Measurements from ENCODE around the gene DUS1L. TPM values are rescaled to one million over a fixed set of nuclear protein-coding genes. Genes with fewer than 3 reads are reported as not detected.
A peak's percentile ranks its signal among the peaks of the same experiment; 100 is the strongest.

DUS1L gene
- total RNA-seq, 1 donor from 2014 or later, result 72.4 TPM

DNA sequence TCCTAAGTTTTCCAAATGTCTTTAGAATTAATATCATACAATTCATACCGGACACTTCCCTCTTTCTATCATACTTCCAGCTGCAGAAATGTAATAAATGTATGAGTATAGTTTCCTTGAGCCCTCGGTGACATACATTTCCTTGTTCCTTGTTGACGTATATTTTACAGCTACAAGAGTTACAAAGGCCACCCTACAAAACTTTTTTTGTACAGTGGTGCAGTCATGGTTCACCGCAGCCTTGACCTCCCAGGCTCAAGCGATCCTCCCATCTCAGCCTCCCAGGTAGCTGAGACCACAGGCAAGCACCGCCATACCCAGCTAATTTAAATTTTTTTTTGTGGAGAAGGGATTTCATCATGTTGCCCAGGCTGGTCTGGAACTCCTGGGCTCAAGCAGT, 7.2 kb upstream of the DUS1L start:
- TF ChIP-seq POLR2AphosphoS5 (IDR thresholded peaks at IDR 0.05; ENCODE audit: insufficient read depth in 1 of 2, low read depth in 1 of 2), result no peak
- TF ChIP-seq POLR2A (IDR thresholded peaks at IDR 0.05), result no peak
- Histone ChIP-seq H3K27ac (no peak overlapping the region), H3K36me3 (no peaks in the 10 kb centered on the region), H3K27me3 (no peaks in the 10 kb centered on the region), H3K4me1 (peaks cover 8% of the 10 kb centered on the region), H3K9me3 (no peaks in the 10 kb centered on the region), H3K4me3 (no peak overlapping the region)
- intact Hi-C loops (cut with DNase I), result no loop called here
- DNase-seq (ENCODE audit: extremely low spot score in 2 of 2), result no peak

DNA sequence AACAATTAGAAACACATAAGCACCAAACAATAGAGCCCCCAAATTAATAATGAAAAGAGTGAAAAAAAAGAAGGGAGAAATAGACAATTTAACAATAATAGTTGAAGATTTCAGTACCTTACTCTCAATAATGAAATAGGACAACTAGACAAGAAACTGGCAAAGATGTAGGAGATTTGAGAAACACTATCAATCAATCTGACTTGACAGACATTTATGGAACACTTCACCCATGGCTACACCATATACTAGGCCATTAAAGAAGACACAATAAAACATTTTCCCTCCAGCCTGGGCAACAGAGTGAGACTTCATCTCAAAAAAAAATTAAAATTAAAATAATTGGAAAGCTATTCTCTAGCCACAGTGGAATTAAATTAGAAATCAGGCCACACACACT, 5.0 kb upstream of the DUS1L start:
- Histone ChIP-seq H3K4me3 (no peak overlapping the region), H3K27ac (no peak overlapping the region), H3K27me3 (no peaks in the 10 kb centered on the region), H3K9me3 (no peaks in the 10 kb centered on the region), H3K4me1 (peaks cover 12% of the 10 kb centered on the region), H3K36me3 (no peaks in the 10 kb centered on the region)
- DNase-seq (ENCODE audit: extremely low spot score in 2 of 2), result no peak
- intact Hi-C loops (cut with DNase I), result no loop called here
- TF ChIP-seq POLR2A (IDR thresholded peaks at IDR 0.05) (no peak), POLR2AphosphoS5 (IDR thresholded peaks at IDR 0.05; ENCODE audit: insufficient read depth in 1 of 2, low read depth in 1 of 2) (no peak), CTCF (IDR thresholded peaks at IDR 0.05) (no peak)

DNA sequence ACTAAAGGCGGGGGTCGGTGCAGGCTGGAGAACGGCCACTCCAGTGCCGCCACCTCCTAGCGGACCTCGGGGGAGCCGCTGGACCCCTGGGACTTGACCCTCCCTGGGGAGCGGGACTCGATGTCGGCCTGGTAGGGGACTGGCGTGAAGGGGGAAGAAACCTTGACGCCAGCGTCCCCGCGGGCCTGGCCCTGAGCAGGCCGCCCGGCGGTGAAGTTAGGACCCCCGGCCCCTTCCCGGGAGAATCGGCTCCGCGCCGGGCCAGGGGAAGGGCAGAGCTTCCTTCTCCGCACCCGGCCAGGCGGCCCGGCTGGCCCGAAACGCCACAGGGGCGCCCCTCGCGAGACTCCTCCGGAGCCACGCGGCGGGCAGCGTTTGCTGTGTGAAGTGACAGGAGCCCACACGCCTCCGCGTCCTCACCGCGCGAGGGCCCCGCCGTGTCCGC, 389 bp downstream of the DUS1L start:
- Histone ChIP-seq H3K27me3 (no peaks in the 10 kb centered on the region), H3K9me3 (no peaks in the 10 kb centered on the region), H3K4me3 (peak overlapping the region; percentile 81 to 92), H3K4me1 (peaks cover 30% of the 10 kb centered on the region), H3K27ac (peak overlapping the region; percentile 94), H3K36me3 (peaks cover 0 to 32% of the 10 kb centered on the region in 2 donors)
- no peak for TF ChIP-seq POLR2A (IDR thresholded peaks at IDR 0.05)
- intact Hi-C loops (cut with DNase I), result no loop called here
- DNase-seq (ENCODE audit: extremely low spot score in 2 of 2), result no peak

GRCh38 chr17:82064433-82065192, 991 bp downstream of the DUS1L start:
- intact Hi-C loops (cut with DNase I), result no loop called here
- no peak for DNase-seq (ENCODE audit: extremely low spot score in 2 of 2)

DNA sequence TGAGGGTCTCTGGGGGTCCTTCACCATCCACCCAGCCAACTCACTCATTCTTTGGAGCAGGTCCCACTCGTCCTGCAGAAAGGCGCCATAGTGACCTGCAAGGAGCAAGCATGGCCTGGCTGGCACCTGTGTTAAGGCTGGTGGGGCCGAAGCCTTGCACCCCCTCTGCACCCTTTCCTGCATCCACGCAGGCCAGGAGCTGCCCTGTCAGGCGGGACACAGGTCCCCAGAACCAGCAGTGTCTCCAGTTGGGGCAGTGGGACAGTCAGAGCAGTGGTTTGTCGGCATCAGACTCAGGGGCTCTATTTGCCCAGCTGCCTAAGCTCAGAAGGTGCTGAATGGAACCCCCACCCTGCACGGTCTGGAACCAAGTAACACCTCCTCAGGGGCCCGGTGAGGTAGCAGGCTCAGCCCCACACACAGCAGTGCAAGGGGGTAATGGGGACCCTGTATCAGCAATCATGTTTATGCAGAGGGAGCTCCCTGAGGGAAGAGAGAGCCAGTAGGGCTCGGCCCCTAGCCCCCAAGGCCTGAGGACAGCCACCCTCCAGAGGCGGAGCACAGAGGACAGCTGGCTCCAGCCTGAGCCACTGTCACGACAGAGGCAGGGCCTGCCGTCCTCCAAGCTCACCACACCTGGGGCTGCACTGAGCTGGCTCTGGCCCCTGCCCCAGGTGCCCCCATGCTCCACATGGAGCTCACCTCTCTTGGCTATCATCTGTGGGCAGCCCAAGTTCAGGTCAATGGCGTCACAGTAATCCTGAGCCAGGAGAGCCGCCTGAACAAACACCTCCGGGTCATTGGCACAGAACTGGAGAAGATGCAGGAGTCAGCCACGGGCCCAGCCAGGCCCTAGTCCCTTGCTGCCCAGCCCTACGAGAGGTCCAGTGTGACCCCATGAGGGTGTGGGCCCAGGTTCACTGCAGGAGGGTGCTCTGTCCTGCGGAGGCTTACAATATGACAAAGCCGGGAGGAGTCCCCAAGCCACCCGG, 1.9 kb downstream of the DUS1L start:
- Histone ChIP-seq H3K4me3 (peak overlapping the region in 1 of 2 donors; percentile 81), H3K27ac (no peak overlapping the region), H3K27me3 (no peaks in the 10 kb centered on the region), H3K36me3 (peaks cover 0 to 41% of the 10 kb centered on the region in 2 donors), H3K4me1 (peaks cover 30% of the 10 kb centered on the region), H3K9me3 (no peaks in the 10 kb centered on the region)
- intact Hi-C loops (cut with DNase I), result no loop called here
- TF ChIP-seq POLR2AphosphoS5 (IDR thresholded peaks at IDR 0.05; ENCODE audit: insufficient read depth in 1 of 2, low read depth in 1 of 2) (no peak), POLR2A (IDR thresholded peaks at IDR 0.05) (no peak), CTCF (IDR thresholded peaks at IDR 0.05) (no peak)
- no peak for DNase-seq (ENCODE audit: extremely low spot score in 2 of 2)

More at GRCh38 chr17:82064433-82065192, 991 bp downstream of the DUS1L start:
- H3K9me3 ChIP-seq, result no peaks in the 10 kb centered on the region
- peaks cover 0 to 37% of the 10 kb centered on the region in 2 donors for H3K36me3 ChIP-seq
- peaks cover 30% of the 10 kb centered on the region for H3K4me1 ChIP-seq
- peak overlapping the region; percentile 94 for H3K27ac ChIP-seq
- TF ChIP-seq POLR2A (IDR thresholded peaks at IDR 0.05), result no peak
- no peak for TF ChIP-seq POLR2AphosphoS5 (IDR thresholded peaks at IDR 0.05; ENCODE audit: insufficient read depth in 1 of 2, low read depth in 1 of 2)
- TF ChIP-seq CTCF (IDR thresholded peaks at IDR 0.05), result no peak
- H3K27me3 ChIP-seq, result no peaks in the 10 kb centered on the region
- H3K4me3 ChIP-seq, result peak overlapping the region; percentile 81 to 92
